ENCODE measurements around the gene A2M. TPM values are rescaled to one million over a fixed set of nuclear protein-coding genes. Genes with fewer than 3 reads are reported as not detected.

Gene A2M
- total and polyA plus RNA-seq, 2 experiments from 2014 or later, result 0.92 TPM; not detected in 1

DNA sequence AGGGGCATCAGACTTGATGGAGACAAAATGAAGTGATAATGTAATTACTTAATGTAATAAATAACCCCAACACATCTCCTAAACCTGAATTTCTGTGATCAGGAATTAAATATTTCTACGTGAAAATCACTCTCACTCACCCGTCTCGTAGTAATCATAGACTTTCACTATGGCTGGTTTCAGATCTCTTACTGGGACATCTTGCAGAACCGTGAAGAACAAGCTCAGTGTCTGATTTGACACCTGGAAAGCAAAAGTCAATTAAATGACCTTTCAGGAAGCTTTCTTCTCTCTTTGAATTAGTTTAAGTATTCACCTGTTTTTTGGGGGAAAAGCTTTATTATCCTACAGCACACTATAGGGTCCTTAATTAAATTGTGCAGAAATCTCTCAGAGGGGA lies 47.1 kb downstream of the A2M start:
- TF ChIP-seq CREB1 (CRISPR knock-in tag; IDR thresholded peaks at IDR 0.05; ENCODE audit: low read depth) (no peak), POLR2AphosphoS5 (IDR thresholded peaks at IDR 0.05; ENCODE audit: low read depth) (no peak), NANOG (IDR thresholded peaks at IDR 0.05; ENCODE audit: borderline replicate concordance) (no peak), ZNF331 (CRISPR knock-in tag; IDR thresholded peaks at IDR 0.05; ENCODE audit: low read depth) (no peak), STAT1 (IDR thresholded peaks at IDR 0.05; ENCODE audit: unreplicated experiment) (no peak), ZNF114 (CRISPR knock-in tag; IDR thresholded peaks at IDR 0.05) (no peak), EZH2 (IDR thresholded peaks at IDR 0.05; ENCODE audit: low read depth, unreplicated experiment) (no peak), JUNB (IDR thresholded peaks at IDR 0.05; ENCODE audit: unreplicated experiment) (no peak), EZH2phosphoT487 (IDR thresholded peaks at IDR 0.05; ENCODE audit: unreplicated experiment) (no peak)
- TF ChIP-seq, protein P1, sequence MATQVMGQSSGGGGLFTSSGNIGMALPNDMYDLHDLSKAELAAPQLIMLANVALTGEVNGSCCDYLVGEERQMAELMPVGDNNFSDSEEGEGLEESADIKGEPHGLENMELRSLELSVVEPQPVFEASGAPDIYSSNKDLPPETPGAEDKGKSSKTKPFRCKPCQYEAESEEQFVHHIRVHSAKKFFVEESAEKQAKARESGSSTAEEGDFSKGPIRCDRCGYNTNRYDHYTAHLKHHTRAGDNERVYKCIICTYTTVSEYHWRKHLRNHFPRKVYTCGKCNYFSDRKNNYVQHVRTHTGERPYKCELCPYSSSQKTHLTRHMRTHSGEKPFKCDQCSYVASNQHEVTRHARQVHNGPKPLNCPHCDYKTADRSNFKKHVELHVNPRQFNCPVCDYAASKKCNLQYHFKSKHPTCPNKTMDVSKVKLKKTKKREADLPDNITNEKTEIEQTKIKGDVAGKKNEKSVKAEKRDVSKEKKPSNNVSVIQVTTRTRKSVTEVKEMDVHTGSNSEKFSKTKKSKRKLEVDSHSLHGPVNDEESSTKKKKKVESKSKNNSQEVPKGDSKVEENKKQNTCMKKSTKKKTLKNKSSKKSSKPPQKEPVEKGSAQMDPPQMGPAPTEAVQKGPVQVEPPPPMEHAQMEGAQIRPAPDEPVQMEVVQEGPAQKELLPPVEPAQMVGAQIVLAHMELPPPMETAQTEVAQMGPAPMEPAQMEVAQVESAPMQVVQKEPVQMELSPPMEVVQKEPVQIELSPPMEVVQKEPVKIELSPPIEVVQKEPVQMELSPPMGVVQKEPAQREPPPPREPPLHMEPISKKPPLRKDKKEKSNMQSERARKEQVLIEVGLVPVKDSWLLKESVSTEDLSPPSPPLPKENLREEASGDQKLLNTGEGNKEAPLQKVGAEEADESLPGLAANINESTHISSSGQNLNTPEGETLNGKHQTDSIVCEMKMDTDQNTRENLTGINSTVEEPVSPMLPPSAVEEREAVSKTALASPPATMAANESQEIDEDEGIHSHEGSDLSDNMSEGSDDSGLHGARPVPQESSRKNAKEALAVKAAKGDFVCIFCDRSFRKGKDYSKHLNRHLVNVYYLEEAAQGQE (IDR thresholded peaks at IDR 0.05; ENCODE audit: unreplicated experiment), result no peak
- TF ChIP-seq, protein P2, sequence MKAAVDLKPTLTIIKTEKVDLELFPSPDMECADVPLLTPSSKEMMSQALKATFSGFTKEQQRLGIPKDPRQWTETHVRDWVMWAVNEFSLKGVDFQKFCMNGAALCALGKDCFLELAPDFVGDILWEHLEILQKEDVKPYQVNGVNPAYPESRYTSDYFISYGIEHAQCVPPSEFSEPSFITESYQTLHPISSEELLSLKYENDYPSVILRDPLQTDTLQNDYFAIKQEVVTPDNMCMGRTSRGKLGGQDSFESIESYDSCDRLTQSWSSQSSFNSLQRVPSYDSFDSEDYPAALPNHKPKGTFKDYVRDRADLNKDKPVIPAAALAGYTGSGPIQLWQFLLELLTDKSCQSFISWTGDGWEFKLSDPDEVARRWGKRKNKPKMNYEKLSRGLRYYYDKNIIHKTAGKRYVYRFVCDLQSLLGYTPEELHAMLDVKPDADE (IDR thresholded peaks at IDR 0.05), result no peak
- TF ChIP-seq, protein P3, sequence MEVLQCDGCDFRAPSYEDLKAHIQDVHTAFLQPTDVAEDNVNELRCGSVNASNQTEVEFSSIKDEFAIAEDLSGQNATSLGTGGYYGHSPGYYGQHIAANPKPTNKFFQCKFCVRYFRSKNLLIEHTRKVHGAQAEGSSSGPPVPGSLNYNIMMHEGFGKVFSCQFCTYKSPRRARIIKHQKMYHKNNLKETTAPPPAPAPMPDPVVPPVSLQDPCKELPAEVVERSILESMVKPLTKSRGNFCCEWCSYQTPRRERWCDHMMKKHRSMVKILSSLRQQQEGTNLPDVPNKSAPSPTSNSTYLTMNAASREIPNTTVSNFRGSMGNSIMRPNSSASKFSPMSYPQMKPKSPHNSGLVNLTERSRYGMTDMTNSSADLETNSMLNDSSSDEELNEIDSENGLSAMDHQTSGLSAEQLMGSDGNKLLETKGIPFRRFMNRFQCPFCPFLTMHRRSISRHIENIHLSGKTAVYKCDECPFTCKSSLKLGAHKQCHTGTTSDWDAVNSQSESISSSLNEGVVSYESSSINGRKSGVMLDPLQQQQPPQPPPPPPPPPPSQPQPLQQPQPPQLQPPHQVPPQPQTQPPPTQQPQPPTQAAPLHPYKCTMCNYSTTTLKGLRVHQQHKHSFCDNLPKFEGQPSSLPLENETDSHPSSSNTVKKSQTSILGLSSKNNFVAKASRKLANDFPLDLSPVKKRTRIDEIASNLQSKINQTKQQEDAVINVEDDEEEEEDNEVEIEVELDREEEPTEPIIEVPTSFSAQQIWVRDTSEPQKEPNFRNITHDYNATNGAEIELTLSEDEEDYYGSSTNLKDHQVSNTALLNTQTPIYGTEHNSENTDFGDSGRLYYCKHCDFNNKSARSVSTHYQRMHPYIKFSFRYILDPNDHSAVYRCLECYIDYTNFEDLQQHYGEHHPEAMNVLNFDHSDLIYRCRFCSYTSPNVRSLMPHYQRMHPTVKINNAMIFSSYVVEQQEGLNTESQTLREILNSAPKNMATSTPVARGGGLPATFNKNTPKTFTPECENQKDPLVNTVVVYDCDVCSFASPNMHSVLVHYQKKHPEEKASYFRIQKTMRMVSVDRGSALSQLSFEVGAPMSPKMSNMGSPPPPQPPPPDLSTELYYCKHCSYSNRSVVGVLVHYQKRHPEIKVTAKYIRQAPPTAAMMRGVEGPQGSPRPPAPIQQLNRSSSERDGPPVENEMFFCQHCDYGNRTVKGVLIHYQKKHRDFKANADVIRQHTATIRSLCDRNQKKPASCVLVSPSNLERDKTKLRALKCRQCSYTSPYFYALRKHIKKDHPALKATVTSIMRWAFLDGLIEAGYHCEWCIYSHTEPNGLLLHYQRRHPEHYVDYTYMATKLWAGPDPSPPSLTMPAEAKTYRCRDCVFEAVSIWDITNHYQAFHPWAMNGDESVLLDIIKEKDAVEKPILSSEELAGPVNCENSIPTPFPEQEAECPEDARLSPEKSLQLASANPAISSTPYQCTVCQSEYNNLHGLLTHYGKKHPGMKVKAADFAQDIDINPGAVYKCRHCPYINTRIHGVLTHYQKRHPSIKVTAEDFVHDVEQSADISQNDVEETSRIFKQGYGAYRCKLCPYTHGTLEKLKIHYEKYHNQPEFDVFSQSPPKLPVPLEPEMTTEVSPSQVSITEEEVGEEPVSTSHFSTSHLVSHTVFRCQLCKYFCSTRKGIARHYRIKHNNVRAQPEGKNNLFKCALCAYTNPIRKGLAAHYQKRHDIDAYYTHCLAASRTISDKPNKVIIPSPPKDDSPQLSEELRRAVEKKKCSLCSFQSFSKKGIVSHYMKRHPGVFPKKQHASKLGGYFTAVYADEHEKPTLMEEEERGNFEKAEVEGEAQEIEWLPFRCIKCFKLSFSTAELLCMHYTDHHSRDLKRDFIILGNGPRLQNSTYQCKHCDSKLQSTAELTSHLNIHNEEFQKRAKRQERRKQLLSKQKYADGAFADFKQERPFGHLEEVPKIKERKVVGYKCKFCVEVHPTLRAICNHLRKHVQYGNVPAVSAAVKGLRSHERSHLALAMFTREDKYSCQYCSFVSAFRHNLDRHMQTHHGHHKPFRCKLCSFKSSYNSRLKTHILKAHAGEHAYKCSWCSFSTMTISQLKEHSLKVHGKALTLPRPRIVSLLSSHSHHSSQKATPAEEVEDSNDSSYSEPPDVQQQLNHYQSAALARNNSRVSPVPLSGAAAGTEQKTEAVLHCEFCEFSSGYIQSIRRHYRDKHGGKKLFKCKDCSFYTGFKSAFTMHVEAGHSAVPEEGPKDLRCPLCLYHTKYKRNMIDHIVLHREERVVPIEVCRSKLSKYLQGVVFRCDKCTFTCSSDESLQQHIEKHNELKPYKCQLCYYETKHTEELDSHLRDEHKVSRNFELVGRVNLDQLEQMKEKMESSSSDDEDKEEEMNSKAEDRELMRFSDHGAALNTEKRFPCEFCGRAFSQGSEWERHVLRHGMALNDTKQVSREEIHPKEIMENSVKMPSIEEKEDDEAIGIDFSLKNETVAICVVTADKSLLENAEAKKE (CRISPR knock-in tag; IDR thresholded peaks at IDR 0.05), result no peak
- TF ChIP-seq, protein P4, sequence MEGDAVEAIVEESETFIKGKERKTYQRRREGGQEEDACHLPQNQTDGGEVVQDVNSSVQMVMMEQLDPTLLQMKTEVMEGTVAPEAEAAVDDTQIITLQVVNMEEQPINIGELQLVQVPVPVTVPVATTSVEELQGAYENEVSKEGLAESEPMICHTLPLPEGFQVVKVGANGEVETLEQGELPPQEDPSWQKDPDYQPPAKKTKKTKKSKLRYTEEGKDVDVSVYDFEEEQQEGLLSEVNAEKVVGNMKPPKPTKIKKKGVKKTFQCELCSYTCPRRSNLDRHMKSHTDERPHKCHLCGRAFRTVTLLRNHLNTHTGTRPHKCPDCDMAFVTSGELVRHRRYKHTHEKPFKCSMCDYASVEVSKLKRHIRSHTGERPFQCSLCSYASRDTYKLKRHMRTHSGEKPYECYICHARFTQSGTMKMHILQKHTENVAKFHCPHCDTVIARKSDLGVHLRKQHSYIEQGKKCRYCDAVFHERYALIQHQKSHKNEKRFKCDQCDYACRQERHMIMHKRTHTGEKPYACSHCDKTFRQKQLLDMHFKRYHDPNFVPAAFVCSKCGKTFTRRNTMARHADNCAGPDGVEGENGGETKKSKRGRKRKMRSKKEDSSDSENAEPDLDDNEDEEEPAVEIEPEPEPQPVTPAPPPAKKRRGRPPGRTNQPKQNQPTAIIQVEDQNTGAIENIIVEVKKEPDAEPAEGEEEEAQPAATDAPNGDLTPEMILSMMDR (conservative IDR thresholded peaks at IDR 0.05; ENCODE audit: low read depth in 2 of 2), result no peak
- H2AFZ ChIP-seq, result no peak overlapping the region
- Mint-ChIP-seq H3K27ac (no peak overlapping the region), H3K4me1 (peaks cover 5% of the 10 kb centered on the region), H3K36me3 (ENCODE audit: low read depth) (peaks cover 14% of the 10 kb centered on the region), H3K4me3 (no peak overlapping the region), H3K27me3 (ENCODE audit: insufficient read depth, low read depth, poor library complexity) (no peaks in the 10 kb centered on the region), H3K9me3 (peaks cover 15% of the 10 kb centered on the region)
- H3K4me1 ChIP-seq (ENCODE audit: insufficient read depth), result peaks cover 4% of the 10 kb centered on the region
- H3K4me3 ChIP-seq, result no peak overlapping the region
- no peaks in the 10 kb centered on the region for H3K27me3 ChIP-seq (ENCODE audit: insufficient read depth)
- no peak overlapping the region for H3K27ac ChIP-seq (ENCODE audit: low read depth)
- H3K9me2 ChIP-seq (ENCODE audit: insufficient read depth), result no peaks in the 10 kb centered on the region
- no peaks in the 10 kb centered on the region for H3K36me3 ChIP-seq (ENCODE audit: insufficient read depth)
- H3K79me2 ChIP-seq (replicated peaks; ENCODE audit: insufficient read depth), result no peaks in the 10 kb centered on the region
- H3K4me2 ChIP-seq, result no peak overlapping the region
- no peaks in the 10 kb centered on the region for H3F3A ChIP-seq (replicated peaks; ENCODE audit: low read depth)
- DNase-seq (ENCODE audit: low spot score) (no peak), ATAC-seq (no peak)
- no peaks in the 10 kb centered on the region for H4K20me1 ChIP-seq (replicated peaks; ENCODE audit: insufficient read depth)

Data from GM23338 (cell line).